Urothelium cell line (cell line): Measurements from ENCODE around the gene WWOX.

Experiments used
- DNase-seq: peaks from one replicate; pipeline ENCODE4 v3.0.0; 2011; ENCODE audit warnings: low spot score, mixed read lengths
- FAIRE-seq: peaks from 2 replicates; lab custom pipeline; 2011; peaks lifted over from hg19 to GRCh38; lab: Jason Lieb, UNC

The WWOX gene

DNA sequence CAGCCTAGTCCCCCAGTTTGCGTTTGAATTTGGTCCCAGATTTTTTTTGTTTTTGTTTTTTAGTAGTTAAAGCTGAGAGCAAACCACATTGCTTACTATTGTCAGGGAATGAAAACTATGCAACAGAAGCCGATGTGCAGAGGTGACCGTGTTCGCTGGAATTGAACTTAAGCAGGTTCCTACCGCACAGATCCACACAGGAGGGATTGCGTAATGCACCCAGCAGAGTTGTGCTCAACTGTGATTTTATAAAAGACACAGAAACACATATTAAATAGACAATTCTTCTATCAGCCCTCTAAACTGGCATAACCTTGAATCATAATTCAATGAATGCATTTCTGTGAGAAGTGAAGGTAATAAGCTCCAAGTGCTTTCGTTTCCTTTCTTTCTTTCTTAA is 443.0 kb downstream of the WWOX start:
- DNase-seq (no peak), FAIRE-seq (no peak)

GRCh38 chr16:78543023-78543422 is 443.6 kb downstream of the WWOX start:
- FAIRE-seq (no peak), DNase-seq (no peak)

DNA sequence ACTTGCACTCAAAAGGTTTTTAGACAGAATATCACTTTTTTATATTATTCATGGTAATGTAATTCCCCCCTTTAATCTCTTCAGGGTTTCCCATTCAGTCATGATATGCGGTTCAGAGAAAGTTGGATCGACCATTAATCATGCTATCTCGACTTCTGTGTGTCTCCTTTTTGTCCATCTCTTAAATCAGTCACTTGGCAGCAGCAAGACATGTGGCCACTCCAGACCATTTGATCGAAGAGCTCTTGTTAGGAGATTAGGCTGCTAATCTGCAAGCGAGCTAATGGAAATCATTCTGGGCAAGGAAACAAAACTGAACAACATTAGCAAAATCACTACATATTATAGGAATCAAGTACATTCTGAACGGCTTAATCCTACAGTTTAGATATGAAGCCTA is 449.9 kb downstream of the WWOX start:
- no peak for FAIRE-seq
- DNase-seq, result no peak

- DNase-seq (no peak), FAIRE-seq (no peak)
These were observed 452.1 kb downstream of the WWOX start for GRCh38 chr16:78551487-78552085.

- DNase-seq (no peak), FAIRE-seq (no peak)
These were observed 452.7 kb downstream of the WWOX start for GRCh38 chr16:78552106-78552675.

DNA sequence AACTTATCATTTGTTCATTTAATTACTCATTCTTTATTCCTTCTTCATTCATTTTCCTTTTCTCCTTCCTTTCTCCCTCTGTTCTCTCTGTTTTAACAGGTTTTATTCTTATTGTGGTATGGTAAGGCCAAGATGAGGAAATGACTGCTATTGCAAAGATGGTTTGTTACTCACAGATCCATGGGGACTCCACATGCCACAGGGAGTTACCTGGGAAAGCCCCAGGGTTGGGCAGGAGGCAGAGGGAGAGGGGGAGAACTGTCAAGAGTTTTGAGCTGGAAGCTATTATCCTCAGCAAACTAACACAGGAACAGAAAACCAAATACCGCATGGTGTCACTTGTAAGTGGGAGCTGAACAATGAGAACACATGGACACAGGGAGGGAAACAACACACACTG is 453.3 kb downstream of the WWOX start:
- DNase-seq (no peak), FAIRE-seq (no peak)

- DNase-seq, result no peak
- FAIRE-seq, result no peak
These were observed 454.0 kb downstream of the WWOX start for GRCh38 chr16:78553268-78554039.

GRCh38 chr16:78556421-78556820 is 457.0 kb downstream of the WWOX start:
- DNase-seq (no peak), FAIRE-seq (no peak)

GRCh38 chr16:78560997-78561396 is 461.5 kb downstream of the WWOX start:
- FAIRE-seq, result no peak
- no peak for DNase-seq

DNA sequence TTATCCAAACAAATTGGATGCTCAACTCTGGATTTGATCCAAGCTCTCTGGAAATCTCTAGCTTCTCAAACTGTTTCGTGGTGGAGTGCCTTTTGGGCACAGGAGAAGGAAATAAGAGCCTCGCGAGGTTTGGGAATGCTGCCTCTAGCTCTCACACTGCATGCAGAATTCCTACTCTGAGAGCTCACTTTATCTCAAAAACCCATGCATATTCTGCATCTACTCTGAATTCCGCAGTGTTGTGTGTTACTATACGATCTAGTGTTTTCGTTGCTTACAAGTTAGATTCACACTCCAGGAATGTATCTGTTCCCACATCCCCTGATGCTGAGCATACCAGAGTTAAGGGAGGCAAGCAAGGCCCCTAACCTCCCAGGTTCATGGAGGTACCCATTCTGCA is 462.7 kb downstream of the WWOX start:
- no peak for DNase-seq
- FAIRE-seq, result no peak

DNA sequence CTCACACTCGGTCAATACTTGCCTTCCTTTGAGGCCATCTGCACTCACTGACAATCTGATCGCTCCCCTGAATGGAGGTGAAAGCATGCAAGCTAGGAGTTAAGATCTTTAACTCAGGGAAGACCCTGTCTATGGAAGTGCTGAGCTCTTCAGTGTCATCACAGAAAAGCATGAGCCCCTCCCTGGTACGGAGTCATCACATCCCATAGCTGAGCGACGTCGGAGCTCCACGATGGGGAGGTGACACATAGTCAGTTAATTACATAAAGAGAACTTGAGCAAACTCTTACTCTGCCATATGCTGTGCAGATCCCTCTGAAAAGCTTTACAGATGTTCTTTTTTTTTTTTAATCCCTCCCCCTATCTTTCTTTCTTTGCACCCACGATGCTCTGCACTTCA is 463.2 kb downstream of the WWOX start:
- no peak for FAIRE-seq
- DNase-seq, result no peak

DNA sequence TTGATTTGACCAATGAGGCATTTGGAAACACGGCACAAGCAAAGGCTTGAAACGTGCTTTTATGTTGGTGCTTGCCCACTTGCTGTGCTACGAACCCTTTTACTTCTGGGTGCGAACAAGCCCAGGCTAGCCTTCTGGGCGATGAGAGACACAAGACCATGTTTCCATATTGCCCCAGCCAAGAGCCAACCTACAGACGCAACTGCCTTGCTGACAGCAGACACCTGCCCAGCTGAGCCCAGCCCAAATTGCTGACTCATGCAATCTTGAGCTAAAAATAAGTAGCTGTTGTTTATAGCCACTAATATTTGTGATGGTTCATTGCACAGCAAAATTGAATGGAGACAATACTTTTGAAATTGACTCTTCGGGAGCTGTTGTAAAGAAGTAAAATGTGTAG is 464.5 kb downstream of the WWOX start:
- peak; percentile 12 for DNase-seq

DNA sequence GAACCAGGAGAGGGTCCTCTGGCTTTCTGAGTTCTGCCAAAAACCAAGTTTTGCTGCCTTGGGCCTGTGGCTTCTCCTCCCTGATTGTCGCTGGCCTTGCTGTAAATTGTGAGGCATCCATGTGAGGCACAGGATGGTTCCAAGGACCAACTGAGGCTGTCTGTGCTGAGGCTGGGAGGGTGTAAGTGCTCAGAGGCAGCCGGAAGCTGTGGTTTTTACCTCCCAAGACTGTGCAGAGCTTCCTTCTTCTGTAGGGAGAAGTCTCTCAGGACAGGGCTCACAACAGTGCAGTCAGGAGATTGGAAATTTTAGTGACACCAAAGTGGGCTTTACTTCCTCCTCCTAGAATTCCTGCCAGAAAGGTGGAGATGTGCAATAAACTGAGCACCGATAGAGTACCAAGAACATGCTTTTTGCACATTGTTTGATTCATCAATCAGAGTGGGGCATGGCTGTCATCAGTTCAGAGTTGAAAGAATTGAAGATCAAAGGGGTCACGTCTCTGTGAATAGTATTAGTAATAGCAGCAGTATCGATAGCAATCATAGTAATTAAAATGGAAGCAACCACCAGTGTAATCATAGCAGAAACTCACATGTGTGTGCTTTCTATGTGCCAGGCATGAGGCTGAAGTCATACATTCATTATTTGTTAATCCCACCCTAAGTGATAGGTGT is 467.1 kb downstream of the WWOX start:
- FAIRE-seq (no peak), DNase-seq (no peak)

More for the DNA sequence above, 464.5 kb downstream of the WWOX start:
- FAIRE-seq, result no peak

DNA sequence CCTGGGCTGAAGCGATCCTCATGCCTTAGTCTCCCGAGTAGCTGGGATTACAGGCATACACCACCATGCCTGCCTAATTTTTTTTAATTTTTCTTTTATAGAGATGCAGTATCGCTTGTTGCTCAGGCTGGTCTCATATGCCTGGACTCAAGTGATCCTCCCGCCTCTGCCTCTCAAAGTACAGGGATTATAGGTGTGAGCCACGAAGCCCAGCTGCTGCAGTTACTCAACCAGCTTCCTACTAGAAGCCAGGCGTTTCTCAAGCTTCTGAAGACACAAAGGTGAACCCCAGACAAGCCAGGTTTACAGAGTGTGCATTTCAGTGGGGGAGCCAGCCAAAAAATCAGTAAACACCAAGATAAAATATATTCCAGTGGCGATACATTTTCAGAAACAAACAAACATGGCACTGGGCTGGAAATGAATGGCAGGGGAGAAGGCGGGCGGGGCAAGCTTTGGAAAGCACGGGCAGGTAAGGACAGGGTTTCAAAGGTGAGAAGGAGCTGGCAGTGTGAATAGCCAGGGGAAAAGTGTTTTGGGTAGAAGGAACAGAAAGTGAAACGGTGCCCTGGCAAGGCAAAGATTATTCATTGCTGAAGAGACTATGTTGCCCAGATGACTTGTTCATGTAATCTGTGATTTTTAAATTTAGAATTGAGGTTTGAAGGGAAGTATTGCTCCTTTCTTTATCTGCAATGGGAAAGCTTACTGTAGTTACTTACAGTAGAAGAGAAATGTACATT is 471.1 kb downstream of the WWOX start:
- DNase-seq (no peak), FAIRE-seq (no peak)

GRCh38 chr16:78571434-78571833 is 472.0 kb downstream of the WWOX start:
- FAIRE-seq, result no peak
- no peak for DNase-seq

DNA sequence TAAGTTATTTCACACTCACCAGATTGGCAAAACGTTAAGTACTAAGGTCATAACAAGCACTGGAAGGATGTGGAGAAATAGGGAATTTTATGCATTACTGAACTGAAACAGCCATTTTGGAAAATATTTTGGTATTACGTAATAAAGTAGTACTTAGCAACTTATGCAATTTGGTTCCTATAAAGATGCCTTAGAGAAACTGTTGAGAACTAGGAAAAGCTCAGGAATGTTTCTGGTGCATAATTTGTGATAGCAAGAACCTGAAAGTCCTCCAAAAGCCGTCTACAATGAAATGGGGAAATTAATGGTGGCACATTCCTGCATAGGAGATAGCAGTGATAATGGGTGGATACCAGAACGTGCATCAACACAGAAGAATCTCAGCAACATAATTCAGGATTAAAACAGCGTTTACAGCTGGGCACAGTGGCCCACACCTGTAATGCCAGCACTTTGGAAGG is 472.5 kb downstream of the WWOX start:
- FAIRE-seq (no peak), DNase-seq (no peak)

DNA sequence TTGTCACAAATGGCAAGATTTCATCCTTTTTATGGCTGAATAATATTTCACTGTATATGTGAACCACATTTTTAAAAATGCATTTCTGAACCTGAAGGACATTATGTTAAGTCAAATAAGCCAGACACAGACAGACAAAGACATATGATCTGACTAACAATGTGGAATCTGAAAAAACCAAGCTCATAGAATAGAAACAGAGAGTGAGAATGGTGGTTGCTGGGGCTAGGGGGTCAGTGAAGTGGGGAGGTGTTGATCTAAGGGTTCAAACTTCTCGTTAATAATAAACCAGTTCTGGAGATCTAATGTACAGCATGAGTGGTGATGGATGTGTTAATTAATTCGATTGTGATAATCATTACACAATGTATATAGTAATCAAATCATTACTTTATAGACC is 475.1 kb downstream of the WWOX start:
- no peak for DNase-seq
- no peak for FAIRE-seq

- FAIRE-seq (no peak), DNase-seq (no peak)
These were observed 477.5 kb downstream of the WWOX start for GRCh38 chr16:78576941-78577340.

DNA sequence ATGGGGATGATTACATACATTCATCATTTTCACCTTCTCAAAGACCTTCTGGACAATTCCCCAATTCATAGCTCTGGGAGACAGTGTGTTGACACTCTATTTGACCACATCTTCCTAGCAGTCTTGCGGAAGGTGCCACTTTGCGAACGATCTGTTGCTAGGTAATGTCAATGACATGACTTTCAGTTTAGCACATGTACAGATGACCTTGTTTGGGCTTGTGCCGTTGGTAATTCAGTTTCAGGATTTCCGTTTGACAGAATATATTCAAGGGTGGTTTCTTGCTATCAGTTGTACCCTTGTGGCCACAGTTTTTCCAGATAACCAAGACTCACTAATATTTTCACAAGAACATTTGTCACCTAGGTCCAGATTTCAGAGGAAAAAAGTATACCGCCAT is 478.2 kb downstream of the WWOX start:
- DNase-seq, result no peak
- FAIRE-seq, result no peak

DNA sequence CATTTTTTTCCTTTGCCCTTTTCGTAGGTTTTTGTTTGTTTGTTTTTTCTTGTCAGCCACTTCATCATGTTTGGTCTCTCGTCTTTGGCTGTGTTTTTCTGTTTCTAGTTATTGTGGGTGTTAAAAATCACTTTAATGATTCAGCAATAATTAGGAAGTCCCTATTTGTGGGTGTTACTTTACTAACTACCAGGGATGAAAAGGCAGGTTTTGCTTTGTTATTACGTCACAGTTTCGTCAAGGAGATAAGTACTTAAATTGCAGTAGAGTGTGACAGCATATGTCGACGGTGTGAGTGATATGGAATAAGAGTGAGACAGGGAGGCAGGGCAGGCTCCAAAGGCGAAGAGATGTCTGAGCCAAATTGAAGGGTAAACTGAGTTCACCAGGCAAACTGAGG is 479.6 kb downstream of the WWOX start:
- no peak for FAIRE-seq
- DNase-seq, result no peak

DNA sequence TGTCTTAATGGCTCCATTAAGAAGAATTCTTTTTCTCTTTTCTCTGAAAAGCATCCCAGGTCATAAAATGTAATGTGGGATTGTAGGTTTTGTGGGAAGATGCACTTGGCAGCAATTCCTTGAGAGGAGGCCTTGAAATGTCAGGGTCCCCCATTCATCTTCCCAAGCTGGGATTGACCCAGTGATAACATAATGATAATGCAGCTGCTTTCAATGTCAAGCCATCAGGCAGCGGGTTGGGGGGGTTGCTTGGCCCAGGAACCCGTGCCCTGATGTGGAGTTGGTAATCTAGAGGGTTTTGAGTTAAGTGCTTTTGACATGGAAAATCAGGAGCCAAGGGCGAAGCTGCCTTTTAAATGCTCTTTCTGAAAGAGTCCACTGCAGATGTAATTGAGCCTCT is 484.0 kb downstream of the WWOX start:
- DNase-seq (no peak), FAIRE-seq (no peak)
